Panc1 (cell line): ENCODE data around the gene C16orf74. TPM values are rescaled to one million over a fixed set of nuclear protein-coding genes. Genes with fewer than 3 reads are reported as not detected.

Source experiments
- ATAC-seq: fragments of 200-7000 bp; cut with Tn5 transposase; 2 replicates; pipeline ENCODE4 v1.9.1; 2020; ENCODE audit warnings: mild to moderate bottlenecking, moderate library complexity
- BruUV-seq: library from RNA; stranded (reverse); fragments of 400-500 nt; replicated peaks from 2 replicates; lab custom pipeline; 2021; lab: Mats Ljungman, UMichigan
- CTCF ChIA-PET: fragments of 300-600 bp; sonication (Branson Sonifier 250); formaldehyde crosslinking; loops from one replicate; lab custom pipeline; 2022; ENCODE audit warnings: antibody characterized with exemption; lab: Charles Lee
- POLR2A ChIA-PET: fragments of 300-600 bp; sonication (Branson Sonifier 250); formaldehyde crosslinking; loops from one replicate; lab custom pipeline; 2022; ENCODE audit warnings: antibody characterized with exemption; lab: Charles Lee
- DNase-seq: peaks from one replicate; pipeline ENCODE4 v3.0.0-alpha.2; 2010; ENCODE audit warnings: low read depth, low spot score
- H3K27ac ChIP-seq: 2 replicates; pipeline ENCODE4 v1.5.1; 2011; ENCODE audit warnings: mild to moderate bottlenecking, low read length, inconsistent platforms
- H3K27me3 ChIP-seq: fragments of 200-500 bp; sonication (Bioruptor generic); 2 replicates; pipeline ENCODE4 v1.6.0; 2014; ENCODE audit warnings: low read length, inconsistent platforms; ENCODE audit not compliant: control insufficient read depth, insufficient read depth
- H3K36me3 ChIP-seq: fragments of 200-500 bp; sonication (Bioruptor generic); 2 replicates; pipeline ENCODE4 v1.5.1; 2014; ENCODE audit warnings: inconsistent platforms, mild to moderate bottlenecking, low read length, moderate library complexity; ENCODE audit not compliant: control insufficient read depth, insufficient read depth
- H3K4me1 ChIP-seq: 2 replicates; pipeline ENCODE4 v1.5.1; 2011; ENCODE audit warnings: inconsistent platforms, mild to moderate bottlenecking, low read length, moderate library complexity; ENCODE audit not compliant: control insufficient read depth, insufficient read depth
- H3K4me3 ChIP-seq, 2 experiments: 2 replicates each; pipeline ENCODE4 v1.5.1; 2011 to 2012; ENCODE audit warnings: low read depth in 2 of 2, low read length in 2 of 2, mild to moderate bottlenecking in 2 of 2, inconsistent platforms in 1 of 2, moderate library complexity in 1 of 2
- H3K9me3 ChIP-seq: fragments of 200-500 bp; sonication (Bioruptor generic); 2 replicates; pipeline ENCODE4 v1.5.1; 2014; ENCODE audit warnings: low read depth, mild to moderate bottlenecking, inconsistent platforms, low read length, moderate library complexity; ENCODE audit not compliant: control insufficient read depth, insufficient read depth
- POLR2AphosphoS5 ChIP-seq: IDR thresholded peaks from 2 replicates; pipeline ENCODE4 v1.6.1; 2012; ENCODE audit warnings: mild to moderate bottlenecking, low read depth, low read length, moderate library complexity
- SIN3A ChIP-seq: IDR thresholded peaks from 2 replicates; pipeline ENCODE4 v1.6.1; 2012; ENCODE audit warnings: low read depth, mild to moderate bottlenecking, low read length, moderate library complexity, borderline replicate concordance; ENCODE audit not compliant: insufficient read depth
- TCF7L2 ChIP-seq: IDR thresholded peaks from 2 replicates; pipeline ENCODE4 v1.6.1; 2011; ENCODE audit warnings: mild to moderate bottlenecking, low read depth, low read length, inconsistent platforms
- in situ Hi-C: cut with HindIII; loops from 2 replicates; pipeline ENCODE4 v1.10.0; 2016; ENCODE audit warnings: low sequenced_read_pairs, low pct_unique_long_range_greater_than_20kb
- intact Hi-C: fragments of 100-400 bp; cut with micrococcal nuclease; formaldehyde crosslinking; loops from one replicate; pipeline ENCODE4 v1.10.0; 2022; ENCODE audit not compliant: unreplicated experiment
- total RNA-seq: library from RNA; stranded (reverse); gene quantifications from one replicate; pipeline ENCODE4 v1.2.1, GENCODE V29; 2021; ENCODE audit not compliant: unreplicated experiment
- TF ChIP-seq, protein P1 (sequence below), 2 experiments: IDR thresholded peaks; 2 replicates each; pipeline ENCODE4 v1.6.1; 2011 to 2012; ENCODE audit warnings: low read depth in 2 of 2, control low read depth in 1 of 2, low read length in 1 of 2, mild to moderate bottlenecking in 1 of 2, moderate library complexity in 1 of 2; ENCODE audit not compliant: insufficient read depth in 1 of 2
- TF ChIP-seq, protein P2 (sequence below): fragments of 450-650 bp; IDR thresholded peaks from 2 replicates; pipeline ENCODE4 v1.5.1; 2017; ENCODE audit warnings: mild to moderate bottlenecking

C16orf74 gene
- total RNA-seq, 1 experiment from 2014 or later, result 1.5 TPM

DNA sequence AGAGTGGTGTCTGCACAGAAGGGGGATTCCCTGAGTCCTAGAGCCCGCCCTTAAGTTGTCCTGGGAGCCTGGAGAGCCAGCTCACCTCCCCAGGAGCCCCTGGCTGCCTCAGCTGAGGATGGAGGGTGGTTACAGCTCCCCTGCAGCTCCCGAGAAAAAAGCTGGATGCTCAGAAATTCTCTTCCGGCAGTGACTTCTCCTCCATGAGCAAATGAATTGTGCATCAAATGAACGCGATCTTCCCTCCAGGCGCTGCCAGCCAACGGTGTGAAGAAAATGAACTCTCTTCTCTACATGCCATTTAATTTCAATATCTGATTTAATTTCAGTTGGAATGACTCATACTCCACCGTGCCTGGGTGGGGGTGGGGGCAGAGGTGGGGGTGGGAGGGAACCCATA, 14.3 kb upstream of the C16orf74 start:
- no peak for ATAC-seq
- no peak for DNase-seq
- CTCF ChIA-PET, result no interaction called here
- H3K27ac ChIP-seq, result no peak overlapping the region
- in situ Hi-C loops, result no loop called here
- no peaks in the 10 kb centered on the region for H3K36me3 ChIP-seq
- TF ChIP-seq, protein P1, sequence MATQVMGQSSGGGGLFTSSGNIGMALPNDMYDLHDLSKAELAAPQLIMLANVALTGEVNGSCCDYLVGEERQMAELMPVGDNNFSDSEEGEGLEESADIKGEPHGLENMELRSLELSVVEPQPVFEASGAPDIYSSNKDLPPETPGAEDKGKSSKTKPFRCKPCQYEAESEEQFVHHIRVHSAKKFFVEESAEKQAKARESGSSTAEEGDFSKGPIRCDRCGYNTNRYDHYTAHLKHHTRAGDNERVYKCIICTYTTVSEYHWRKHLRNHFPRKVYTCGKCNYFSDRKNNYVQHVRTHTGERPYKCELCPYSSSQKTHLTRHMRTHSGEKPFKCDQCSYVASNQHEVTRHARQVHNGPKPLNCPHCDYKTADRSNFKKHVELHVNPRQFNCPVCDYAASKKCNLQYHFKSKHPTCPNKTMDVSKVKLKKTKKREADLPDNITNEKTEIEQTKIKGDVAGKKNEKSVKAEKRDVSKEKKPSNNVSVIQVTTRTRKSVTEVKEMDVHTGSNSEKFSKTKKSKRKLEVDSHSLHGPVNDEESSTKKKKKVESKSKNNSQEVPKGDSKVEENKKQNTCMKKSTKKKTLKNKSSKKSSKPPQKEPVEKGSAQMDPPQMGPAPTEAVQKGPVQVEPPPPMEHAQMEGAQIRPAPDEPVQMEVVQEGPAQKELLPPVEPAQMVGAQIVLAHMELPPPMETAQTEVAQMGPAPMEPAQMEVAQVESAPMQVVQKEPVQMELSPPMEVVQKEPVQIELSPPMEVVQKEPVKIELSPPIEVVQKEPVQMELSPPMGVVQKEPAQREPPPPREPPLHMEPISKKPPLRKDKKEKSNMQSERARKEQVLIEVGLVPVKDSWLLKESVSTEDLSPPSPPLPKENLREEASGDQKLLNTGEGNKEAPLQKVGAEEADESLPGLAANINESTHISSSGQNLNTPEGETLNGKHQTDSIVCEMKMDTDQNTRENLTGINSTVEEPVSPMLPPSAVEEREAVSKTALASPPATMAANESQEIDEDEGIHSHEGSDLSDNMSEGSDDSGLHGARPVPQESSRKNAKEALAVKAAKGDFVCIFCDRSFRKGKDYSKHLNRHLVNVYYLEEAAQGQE (IDR thresholded peaks at IDR 0.05; ENCODE audit: insufficient read depth in 1 of 2, low read depth in 2 of 2, low read length in 1 of 2), result no peak
- TF ChIP-seq SIN3A, result no peak
- TF ChIP-seq TCF7L2, result no peak
- TF ChIP-seq POLR2AphosphoS5, result no peak
- TF ChIP-seq, protein P2, sequence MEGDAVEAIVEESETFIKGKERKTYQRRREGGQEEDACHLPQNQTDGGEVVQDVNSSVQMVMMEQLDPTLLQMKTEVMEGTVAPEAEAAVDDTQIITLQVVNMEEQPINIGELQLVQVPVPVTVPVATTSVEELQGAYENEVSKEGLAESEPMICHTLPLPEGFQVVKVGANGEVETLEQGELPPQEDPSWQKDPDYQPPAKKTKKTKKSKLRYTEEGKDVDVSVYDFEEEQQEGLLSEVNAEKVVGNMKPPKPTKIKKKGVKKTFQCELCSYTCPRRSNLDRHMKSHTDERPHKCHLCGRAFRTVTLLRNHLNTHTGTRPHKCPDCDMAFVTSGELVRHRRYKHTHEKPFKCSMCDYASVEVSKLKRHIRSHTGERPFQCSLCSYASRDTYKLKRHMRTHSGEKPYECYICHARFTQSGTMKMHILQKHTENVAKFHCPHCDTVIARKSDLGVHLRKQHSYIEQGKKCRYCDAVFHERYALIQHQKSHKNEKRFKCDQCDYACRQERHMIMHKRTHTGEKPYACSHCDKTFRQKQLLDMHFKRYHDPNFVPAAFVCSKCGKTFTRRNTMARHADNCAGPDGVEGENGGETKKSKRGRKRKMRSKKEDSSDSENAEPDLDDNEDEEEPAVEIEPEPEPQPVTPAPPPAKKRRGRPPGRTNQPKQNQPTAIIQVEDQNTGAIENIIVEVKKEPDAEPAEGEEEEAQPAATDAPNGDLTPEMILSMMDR, result no peak
- no TSS peak for BruUV-seq
- H3K4me1 ChIP-seq, result no peaks in the 10 kb centered on the region
- H3K9me3 ChIP-seq, result no peaks in the 10 kb centered on the region
- intact Hi-C loops, result no loop called here
- POLR2A ChIA-PET, result no interaction called here
- H3K27me3 ChIP-seq, result no peaks in the 10 kb centered on the region
- no peak overlapping the region for H3K4me3 ChIP-seq

DNA sequence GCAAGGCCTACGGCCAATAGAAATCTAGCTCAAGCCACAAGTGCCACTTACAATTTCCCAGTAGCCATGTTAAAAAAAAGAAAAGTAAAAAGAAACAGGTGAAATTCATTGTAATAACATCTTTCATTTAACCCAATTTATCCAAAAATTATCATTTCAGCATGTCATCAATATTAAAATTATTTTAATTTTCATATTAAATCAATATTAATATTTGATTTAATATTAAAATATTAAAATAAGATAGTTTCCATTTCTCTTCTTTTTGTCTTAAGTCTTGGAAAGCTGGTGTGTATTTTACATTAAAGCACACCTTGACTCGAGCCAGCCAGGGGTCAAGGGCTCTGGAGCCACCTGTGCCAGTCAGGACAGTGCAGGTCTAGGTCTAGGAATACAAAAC, 12.7 kb upstream of the C16orf74 start:
- Histone ChIP-seq H3K27ac (no peak overlapping the region), H3K9me3 (no peaks in the 10 kb centered on the region), H3K36me3 (no peaks in the 10 kb centered on the region), H3K27me3 (no peaks in the 10 kb centered on the region), H3K4me3 (no peak overlapping the region), H3K4me1 (no peaks in the 10 kb centered on the region)
- TF ChIP-seq, protein P1 (IDR thresholded peaks at IDR 0.05; ENCODE audit: insufficient read depth in 1 of 2, low read depth in 2 of 2, low read length in 1 of 2), result no peak
- TF ChIP-seq, protein P2, result no peak
- TF ChIP-seq TCF7L2 (no peak), SIN3A (no peak), POLR2AphosphoS5 (no peak)
- intact Hi-C loops (no loop called here), in situ Hi-C loops (no loop called here)
- DNase-seq, result no peak
- BruUV-seq, result no TSS peak
- ChIA-PET CTCF (no interaction called here), POLR2A (no interaction called here)
- ATAC-seq, result no peak
